ENCODE measurements around the gene VPS4B. TPM values are rescaled to one million over a fixed set of nuclear protein-coding genes. Genes with fewer than 3 reads are reported as not detected.

The VPS4B gene
- total RNA-seq, result 9.1 and 14.3 TPM in 2 replicates
- 14.6 and 15.5 TPM in 2 replicates for polyA plus RNA-seq

- Histone ChIP-seq H3K9me3 (ENCODE audit: low read depth) (no peaks in the 10 kb centered on the region), H3K36me3 (no peaks in the 10 kb centered on the region), H3K27me3 (no peaks in the 10 kb centered on the region), H3K4me3 (peak within 1 kb of the TSS; percentile 72), H3K27ac (peak within 1 kb of the TSS; percentile 97), H3K4me1 (ENCODE audit: low read depth) (no peaks in the 10 kb centered on the region)
- TF ChIP-seq CTCF (IDR thresholded peaks at IDR 0.05; ENCODE audit: low read depth, low read length), result no peak
- DNase-seq (ENCODE audit: low read depth in 1 of 2, low spot score in 1 of 2), result peak; percentile 99 to 100
Observed at GRCh38 chr18:63422087-63422863, at the start of gene VPS4B. TSS of gene VPS4B (minus strand) at chr18:63422476. CDS start at chr18:63422259, 217 bp downstream.

GRCh38 chr18:63470751-63471150 lies 48.5 kb upstream of the VPS4B start:
- no peak for TF ChIP-seq CTCF (IDR thresholded peaks at IDR 0.05; ENCODE audit: low read depth, low read length)
- no peak overlapping the region for H3K4me3 ChIP-seq
- no peaks in the 10 kb centered on the region for H3K27me3 ChIP-seq
- H3K36me3 ChIP-seq, result no peaks in the 10 kb centered on the region
- DNase-seq (ENCODE audit: low read depth in 1 of 2, low spot score in 1 of 2), result no peak
- no peak overlapping the region for H3K27ac ChIP-seq
- H3K4me1 ChIP-seq (ENCODE audit: low read depth), result no peaks in the 10 kb centered on the region
- no peaks in the 10 kb centered on the region for H3K9me3 ChIP-seq (ENCODE audit: low read depth)

- no peak for DNase-seq (ENCODE audit: low read depth in 1 of 2, low spot score in 1 of 2)
- Histone ChIP-seq H3K36me3 (no peaks in the 10 kb centered on the region), H3K9me3 (ENCODE audit: low read depth) (no peaks in the 10 kb centered on the region), H3K27ac (no peak overlapping the region), H3K27me3 (no peaks in the 10 kb centered on the region), H3K4me3 (no peak overlapping the region), H3K4me1 (ENCODE audit: low read depth) (no peaks in the 10 kb centered on the region)
- no peak for TF ChIP-seq CTCF (IDR thresholded peaks at IDR 0.05; ENCODE audit: low read depth, low read length)
Observed at GRCh38 chr18:63468575-63468974, 46.3 kb upstream of the VPS4B start.

GRCh38 chr18:63467699-63468098 lies 45.4 kb upstream of the VPS4B start:
- no peak overlapping the region for H3K27ac ChIP-seq
- DNase-seq (ENCODE audit: low read depth in 1 of 2, low spot score in 1 of 2), result no peak
- no peaks in the 10 kb centered on the region for H3K9me3 ChIP-seq (ENCODE audit: low read depth)
- H3K4me1 ChIP-seq (ENCODE audit: low read depth), result no peaks in the 10 kb centered on the region
- no peak for TF ChIP-seq CTCF (IDR thresholded peaks at IDR 0.05; ENCODE audit: low read depth, low read length)
- no peak overlapping the region for H3K4me3 ChIP-seq
- no peaks in the 10 kb centered on the region for H3K27me3 ChIP-seq
- no peaks in the 10 kb centered on the region for H3K36me3 ChIP-seq

- Histone ChIP-seq H3K9me3 (ENCODE audit: low read depth) (no peaks in the 10 kb centered on the region), H3K27me3 (no peaks in the 10 kb centered on the region), H3K36me3 (no peaks in the 10 kb centered on the region), H3K4me3 (no peak overlapping the region), H3K27ac (no peak overlapping the region), H3K4me1 (ENCODE audit: low read depth) (no peaks in the 10 kb centered on the region)
- no peak for TF ChIP-seq CTCF (IDR thresholded peaks at IDR 0.05; ENCODE audit: low read depth, low read length)
- DNase-seq (ENCODE audit: low read depth in 1 of 2, low spot score in 1 of 2), result no peak
Observed at GRCh38 chr18:63465059-63465458, 42.8 kb upstream of the VPS4B start.

All from cardiac muscle cell (in vitro differentiated cells and primary cell).